Gastroesophageal sphincter (tissue), 3 donors: ENCODE data around the gene RNF168.

Experiments
- POLR2A ChIP-seq, 2 donors: fragments of 450-650 bp; IDR thresholded peaks; one replicate each; pipeline ENCODE4 v1.6.1; 2017; ENCODE audit warnings: antibody characterized with exemption in 2 of 2, mild to moderate bottlenecking in 2 of 2, moderate library complexity in 1 of 2
- POLR2AphosphoS5 ChIP-seq: sonication (generic); formaldehyde crosslinking; IDR thresholded peaks from one replicate; pipeline ENCODE4 v1.6.1; 2017; ENCODE audit warnings: antibody characterized with exemption
- TF ChIP-seq, protein P1 (sequence below), 4 experiments: fragments of 200-600 bp in 2 of 4; fragments of 450-650 bp in 2 of 4; sonication (generic) in 1 of 4; IDR thresholded peaks; one replicate each; pipeline ENCODE4 v1.5.1; 2017 to 2019; ENCODE audit warnings: antibody characterized with exemption in 4 of 4, mild to moderate bottlenecking in 2 of 4, moderate library complexity in 2 of 4

DNA sequence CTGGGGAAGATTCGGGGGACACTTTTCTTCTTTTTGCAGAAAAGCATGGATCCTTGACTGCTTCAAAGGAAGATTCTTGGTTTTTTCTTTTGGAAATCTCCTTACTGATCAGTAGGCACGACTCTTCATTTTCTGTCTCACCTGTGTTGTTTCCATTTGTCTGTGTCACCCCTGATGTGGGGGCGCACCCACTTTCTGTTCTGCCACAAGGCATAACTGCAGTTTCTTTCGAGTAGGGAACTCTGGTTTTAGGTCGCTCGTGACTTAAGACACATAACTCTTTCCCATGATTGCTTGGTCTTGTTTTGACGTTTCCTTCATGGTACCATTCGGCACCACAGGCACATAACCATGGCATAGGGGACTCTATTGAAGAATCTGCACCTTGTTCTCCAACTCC is 31.3 kb downstream of the RNF168 start:
- TF ChIP-seq, protein P1, sequence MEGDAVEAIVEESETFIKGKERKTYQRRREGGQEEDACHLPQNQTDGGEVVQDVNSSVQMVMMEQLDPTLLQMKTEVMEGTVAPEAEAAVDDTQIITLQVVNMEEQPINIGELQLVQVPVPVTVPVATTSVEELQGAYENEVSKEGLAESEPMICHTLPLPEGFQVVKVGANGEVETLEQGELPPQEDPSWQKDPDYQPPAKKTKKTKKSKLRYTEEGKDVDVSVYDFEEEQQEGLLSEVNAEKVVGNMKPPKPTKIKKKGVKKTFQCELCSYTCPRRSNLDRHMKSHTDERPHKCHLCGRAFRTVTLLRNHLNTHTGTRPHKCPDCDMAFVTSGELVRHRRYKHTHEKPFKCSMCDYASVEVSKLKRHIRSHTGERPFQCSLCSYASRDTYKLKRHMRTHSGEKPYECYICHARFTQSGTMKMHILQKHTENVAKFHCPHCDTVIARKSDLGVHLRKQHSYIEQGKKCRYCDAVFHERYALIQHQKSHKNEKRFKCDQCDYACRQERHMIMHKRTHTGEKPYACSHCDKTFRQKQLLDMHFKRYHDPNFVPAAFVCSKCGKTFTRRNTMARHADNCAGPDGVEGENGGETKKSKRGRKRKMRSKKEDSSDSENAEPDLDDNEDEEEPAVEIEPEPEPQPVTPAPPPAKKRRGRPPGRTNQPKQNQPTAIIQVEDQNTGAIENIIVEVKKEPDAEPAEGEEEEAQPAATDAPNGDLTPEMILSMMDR (IDR thresholded peaks at IDR 0.05): no peak
- TF ChIP-seq POLR2A (IDR thresholded peaks at IDR 0.05) (no peak), POLR2AphosphoS5 (no peak)
